Adrenal gland (tissue), 5 donors: ENCODE results near the gene MIA2.

Experiments used
- POLR2A ChIP-seq, 2 donors: fragments of 450-650 bp; IDR thresholded peaks; one replicate each; pipeline ENCODE4 v1.6.1; 2017; ENCODE audit warnings: antibody characterized with exemption in 2 of 2, mild to moderate bottlenecking in 2 of 2, moderate library complexity in 1 of 2
- TF ChIP-seq, protein P1 (sequence below), 6 experiments: fragments of 450-650 bp in 4 of 6; fragments of 200-600 bp in 2 of 6; sonication (generic) in 1 of 6; IDR thresholded peaks; 1 replicate in 5 of 6; 2 replicates in 1 of 6; pipeline versions ENCODE4 v1.5.1 to v1.8.0; 2016 to 2021; ENCODE audit warnings: antibody characterized with exemption in 6 of 6, mild to moderate bottlenecking in 2 of 6, moderate library complexity in 1 of 6
- donor health status: DM: no; HTN: no; CAD: no.

DNA sequence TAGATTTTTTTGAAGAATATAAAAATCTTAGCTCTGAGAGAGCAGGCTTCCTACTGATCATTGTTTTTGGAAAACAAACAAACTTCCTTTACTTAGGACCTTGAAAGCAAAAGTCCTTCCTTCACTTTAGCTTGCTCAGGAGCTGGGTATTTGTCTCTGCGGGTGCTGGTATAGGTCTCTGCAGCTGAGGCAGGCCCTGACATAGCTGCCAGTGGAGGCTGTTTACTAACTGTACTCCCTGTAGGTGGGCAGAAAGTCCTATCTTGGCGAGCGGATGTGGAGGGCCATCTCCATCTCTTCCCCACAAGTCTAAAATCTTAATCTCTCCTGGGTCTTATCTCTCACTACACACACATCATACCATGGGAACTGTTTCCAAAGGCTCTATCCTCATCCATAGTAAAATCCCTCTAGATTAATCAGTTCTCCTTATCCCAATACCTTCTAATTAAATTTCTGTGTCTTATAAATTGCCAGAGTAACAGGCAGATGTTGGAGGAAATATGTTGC lies 4.1 kb upstream of the MIA2 start:
- TF ChIP-seq, protein P1, sequence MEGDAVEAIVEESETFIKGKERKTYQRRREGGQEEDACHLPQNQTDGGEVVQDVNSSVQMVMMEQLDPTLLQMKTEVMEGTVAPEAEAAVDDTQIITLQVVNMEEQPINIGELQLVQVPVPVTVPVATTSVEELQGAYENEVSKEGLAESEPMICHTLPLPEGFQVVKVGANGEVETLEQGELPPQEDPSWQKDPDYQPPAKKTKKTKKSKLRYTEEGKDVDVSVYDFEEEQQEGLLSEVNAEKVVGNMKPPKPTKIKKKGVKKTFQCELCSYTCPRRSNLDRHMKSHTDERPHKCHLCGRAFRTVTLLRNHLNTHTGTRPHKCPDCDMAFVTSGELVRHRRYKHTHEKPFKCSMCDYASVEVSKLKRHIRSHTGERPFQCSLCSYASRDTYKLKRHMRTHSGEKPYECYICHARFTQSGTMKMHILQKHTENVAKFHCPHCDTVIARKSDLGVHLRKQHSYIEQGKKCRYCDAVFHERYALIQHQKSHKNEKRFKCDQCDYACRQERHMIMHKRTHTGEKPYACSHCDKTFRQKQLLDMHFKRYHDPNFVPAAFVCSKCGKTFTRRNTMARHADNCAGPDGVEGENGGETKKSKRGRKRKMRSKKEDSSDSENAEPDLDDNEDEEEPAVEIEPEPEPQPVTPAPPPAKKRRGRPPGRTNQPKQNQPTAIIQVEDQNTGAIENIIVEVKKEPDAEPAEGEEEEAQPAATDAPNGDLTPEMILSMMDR (IDR thresholded peaks at IDR 0.05), result no peak
- TF ChIP-seq POLR2A (IDR thresholded peaks at IDR 0.05), result no peak
